Memory B cell (primary cell): ENCODE measurements around the gene DNAH17.

Experiments used
- ATAC-seq: fragments of 150-1000 bp; cut with Tn5 transposase; 2 replicates; pipeline ENCODE4 v1.10.0; 2021; ENCODE audit warnings: low read depth, mild to moderate bottlenecking, moderate library complexity
- DNase-seq, 2 donors: peaks; one replicate each; pipeline ENCODE4 v3.0.0; 2022; ENCODE audit warnings: low spot score in 2 of 2
- H3K27ac Mint-ChIP-seq: one replicate; pipeline ENCODE4 v1.8.0; 2022; ENCODE audit warnings: mild to moderate bottlenecking, moderate library complexity, mixed read lengths
- H3K27me3 Mint-ChIP-seq: one replicate; pipeline ENCODE4 v1.8.0; 2022; ENCODE audit warnings: mixed read lengths
- H3K36me3 Mint-ChIP-seq: one replicate; pipeline ENCODE4 v1.8.0; 2022; ENCODE audit warnings: mild to moderate bottlenecking, mixed read lengths
- H3K4me1 Mint-ChIP-seq: one replicate; pipeline ENCODE4 v1.8.0; 2022; ENCODE audit warnings: mixed read lengths
- H3K4me3 Mint-ChIP-seq: one replicate; pipeline ENCODE4 v1.8.0; 2022; ENCODE audit warnings: mild to moderate bottlenecking, moderate library complexity, mixed read lengths
- H3K9me3 Mint-ChIP-seq: one replicate; pipeline ENCODE4 v1.8.0; 2022; ENCODE audit warnings: mixed read lengths

DNAH17 gene

DNA sequence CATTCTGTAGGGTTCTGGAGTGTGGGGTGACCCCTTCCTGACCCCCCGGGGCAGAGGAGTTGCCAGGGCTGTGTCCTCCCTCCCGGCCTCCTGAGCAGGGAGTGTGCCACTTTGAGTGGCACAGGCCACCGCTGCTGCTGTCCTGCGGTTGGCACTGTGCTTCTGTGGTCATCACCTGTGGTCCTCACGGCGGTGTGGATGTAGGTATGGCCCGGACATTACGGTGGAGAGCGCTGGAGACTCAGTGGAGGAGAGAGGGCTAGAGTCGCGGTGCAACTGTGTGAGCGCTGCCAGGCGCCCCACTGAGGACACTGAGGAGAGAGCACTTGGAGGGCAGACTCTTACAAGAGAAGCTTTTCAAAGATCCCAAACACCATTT, 159.7 kb downstream of the DNAH17 start:
- no peak for ATAC-seq
- peaks cover 7% of the 10 kb centered on the region for H3K4me1 Mint-ChIP-seq
- DNase-seq: no peak
- no peak overlapping the region for H3K4me3 Mint-ChIP-seq
- H3K36me3 Mint-ChIP-seq: peaks cover 15% of the 10 kb centered on the region
- H3K27me3 Mint-ChIP-seq: no peaks in the 10 kb centered on the region
- H3K27ac Mint-ChIP-seq: no peak overlapping the region
- H3K9me3 Mint-ChIP-seq: no peaks in the 10 kb centered on the region

DNA sequence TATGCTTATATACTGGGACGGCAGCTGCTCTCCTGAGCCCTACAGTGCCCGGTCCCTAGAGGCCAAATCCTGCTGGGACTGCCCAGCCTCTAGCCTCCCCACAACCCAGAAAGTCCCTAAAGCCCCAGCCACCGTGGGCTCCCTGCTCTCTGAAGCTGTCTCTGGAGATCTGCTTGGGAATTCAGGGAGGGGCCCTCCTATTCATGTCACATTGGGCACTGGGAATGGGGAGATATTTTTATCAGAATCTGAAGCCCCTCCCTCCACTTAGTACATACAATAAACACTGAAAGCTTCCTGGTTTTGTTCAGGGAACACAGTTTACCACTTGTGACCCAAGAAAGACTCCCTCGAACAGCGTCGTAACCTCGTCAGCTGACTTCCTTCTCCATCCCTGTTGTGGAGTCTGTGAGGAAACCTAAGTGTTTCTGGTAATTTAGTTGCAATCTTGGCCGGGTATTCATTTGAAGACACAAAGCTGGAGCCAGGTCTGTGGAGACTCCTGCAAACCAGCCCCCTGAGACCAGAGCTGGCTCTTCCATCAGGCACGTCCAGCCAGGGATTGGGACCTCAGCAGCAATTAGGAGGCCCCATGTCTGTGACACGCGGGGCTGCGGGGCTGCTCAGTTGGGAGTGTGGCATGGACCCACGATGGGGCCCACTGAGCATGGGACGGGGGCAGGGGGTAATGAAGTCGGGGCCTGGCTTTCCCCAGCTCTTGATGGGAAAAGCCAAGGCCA, 160.2 kb downstream of the DNAH17 start:
- peaks cover 9% of the 10 kb centered on the region for H3K4me1 Mint-ChIP-seq
- peaks cover 15% of the 10 kb centered on the region for H3K36me3 Mint-ChIP-seq
- no peak overlapping the region for H3K27ac Mint-ChIP-seq
- DNase-seq: no peak
- no peak overlapping the region for H3K4me3 Mint-ChIP-seq
- no peaks in the 10 kb centered on the region for H3K9me3 Mint-ChIP-seq
- ATAC-seq: no peak
- H3K27me3 Mint-ChIP-seq: no peaks in the 10 kb centered on the region

DNA sequence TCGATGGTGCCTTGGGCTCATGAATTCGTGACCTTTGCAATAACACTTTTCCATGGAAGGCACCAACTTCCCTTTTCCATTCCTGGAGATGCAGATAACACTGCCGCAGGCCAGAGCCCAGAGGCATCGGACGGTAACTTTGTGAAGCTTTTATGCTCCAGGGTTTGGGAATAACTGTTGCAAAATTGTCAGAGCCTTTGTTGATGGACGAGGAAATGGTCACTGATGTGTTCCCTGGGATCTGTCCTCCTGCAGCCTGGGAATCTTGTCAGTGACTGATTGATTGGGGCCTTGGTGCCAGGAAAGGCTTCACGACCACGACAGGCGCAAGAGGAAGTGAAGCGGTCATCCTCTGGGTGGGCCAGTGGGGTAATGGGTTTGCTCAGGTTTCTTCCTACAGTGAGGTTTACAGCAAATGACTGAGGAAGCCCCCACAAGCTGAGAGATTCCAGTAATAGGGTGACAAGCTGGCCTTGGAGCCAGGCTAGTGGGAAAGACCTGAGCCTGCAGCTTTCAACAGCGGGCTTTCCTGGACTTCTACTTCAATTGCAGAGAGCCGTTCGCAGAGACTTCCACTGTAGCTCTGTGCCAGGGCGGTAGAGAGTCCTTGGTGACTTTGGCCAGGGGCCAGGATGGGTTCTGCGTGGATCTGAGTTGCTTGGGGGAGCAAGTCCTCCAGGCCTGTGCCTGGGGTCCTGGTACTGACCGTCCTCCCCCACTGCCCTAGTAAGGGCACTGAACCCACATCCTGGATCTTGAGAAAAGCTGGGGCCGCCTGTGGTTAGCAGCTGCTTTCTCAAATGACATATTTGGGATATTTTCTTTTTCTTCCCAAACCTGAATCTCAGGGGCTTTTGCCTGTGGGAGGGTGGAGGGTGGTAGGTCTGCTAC, 161.1 kb downstream of the DNAH17 start:
- Mint-ChIP-seq H3K4me1 (peaks cover 9% of the 10 kb centered on the region), H3K36me3 (peaks cover 15% of the 10 kb centered on the region), H3K4me3 (no peak overlapping the region)

DNA sequence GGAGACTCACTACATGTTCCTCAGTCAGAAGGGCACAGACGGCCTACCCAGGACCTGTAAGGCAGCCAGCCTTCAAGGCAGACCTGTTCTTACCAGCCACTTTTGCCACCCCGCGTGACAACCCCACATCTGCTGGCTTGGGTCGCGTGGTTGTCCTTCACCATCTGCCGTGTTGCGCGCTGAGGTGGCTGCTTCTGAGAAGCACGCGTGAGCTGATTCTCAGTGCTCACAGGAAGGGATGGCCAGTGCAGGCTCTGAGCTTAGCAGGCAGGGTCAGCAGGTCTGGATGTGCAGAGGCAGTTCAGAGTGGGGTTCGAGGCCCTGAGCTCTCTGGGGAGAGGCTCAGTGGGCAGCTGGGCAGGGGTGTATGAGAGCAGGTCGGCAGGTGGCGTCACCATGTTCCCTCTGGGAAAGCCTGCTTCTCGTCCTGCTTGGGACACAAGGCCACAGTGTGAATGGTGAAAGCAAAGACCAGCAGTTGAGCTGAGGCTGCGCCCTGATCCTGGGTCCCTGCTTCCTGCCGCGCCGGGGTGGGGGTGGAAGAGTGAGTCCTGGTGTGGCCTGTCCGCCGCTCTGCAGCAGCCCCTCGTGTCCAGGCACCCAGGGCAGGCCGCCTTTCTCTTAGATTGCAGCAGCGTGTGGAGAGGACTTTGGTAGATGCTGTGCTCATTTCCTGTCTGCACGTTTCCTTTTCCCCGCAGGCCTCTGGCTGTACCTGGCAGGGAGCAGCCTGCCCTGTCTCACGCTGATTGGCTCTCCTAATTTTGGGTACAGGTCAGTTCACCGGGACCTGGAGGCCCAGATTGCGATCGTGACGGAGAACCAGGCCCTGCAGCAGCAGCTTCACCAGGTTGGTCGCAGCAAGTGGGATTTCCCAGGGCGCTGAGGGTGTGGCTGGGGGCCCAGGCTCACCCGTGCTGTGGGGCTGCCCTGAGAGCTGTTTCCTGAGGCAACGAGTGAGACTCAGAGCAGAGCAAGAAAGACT, 162.7 kb downstream of the DNAH17 start:
- H3K4me3 Mint-ChIP-seq: no peak overlapping the region
- peaks cover 13% of the 10 kb centered on the region for H3K36me3 Mint-ChIP-seq
- H3K27ac Mint-ChIP-seq: no peak overlapping the region
- H3K27me3 Mint-ChIP-seq: no peaks in the 10 kb centered on the region
- peak; percentile 26 for ATAC-seq
- peaks cover 9% of the 10 kb centered on the region for H3K4me1 Mint-ChIP-seq
- H3K9me3 Mint-ChIP-seq: no peaks in the 10 kb centered on the region
- DNase-seq: no peak

More for the DNA sequence above, 161.1 kb downstream of the DNAH17 start:
- Mint-ChIP-seq H3K27me3 (no peaks in the 10 kb centered on the region), H3K27ac (no peak overlapping the region), H3K9me3 (no peaks in the 10 kb centered on the region)
- DNase-seq: no peak
- no peak for ATAC-seq

DNA sequence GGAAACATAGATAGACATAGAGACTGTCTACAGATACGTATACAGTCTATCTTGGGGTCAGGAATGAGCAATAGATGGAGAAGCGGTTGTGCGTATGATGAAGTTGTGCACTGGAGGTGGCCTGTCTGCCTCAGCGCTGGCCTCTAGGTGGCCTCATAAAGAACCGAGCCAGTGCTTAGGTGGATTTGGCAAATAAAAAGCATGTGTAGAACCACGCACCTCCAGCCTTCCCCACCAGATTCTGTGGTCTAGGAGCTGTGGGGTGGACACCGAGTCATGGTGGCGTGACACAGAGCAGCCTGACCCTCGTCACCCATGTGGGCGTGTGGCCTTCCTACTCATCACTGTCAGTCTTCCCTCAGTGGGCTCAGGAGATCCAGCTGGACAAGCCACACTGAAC, 164.8 kb downstream of the DNAH17 start:
- ATAC-seq (no peak), DNase-seq (no peak)
- Mint-ChIP-seq H3K27ac (no peak overlapping the region), H3K4me1 (peaks cover 13% of the 10 kb centered on the region), H3K4me3 (no peak overlapping the region), H3K36me3 (peaks cover 11% of the 10 kb centered on the region), H3K27me3 (no peaks in the 10 kb centered on the region), H3K9me3 (no peaks in the 10 kb centered on the region)

DNA sequence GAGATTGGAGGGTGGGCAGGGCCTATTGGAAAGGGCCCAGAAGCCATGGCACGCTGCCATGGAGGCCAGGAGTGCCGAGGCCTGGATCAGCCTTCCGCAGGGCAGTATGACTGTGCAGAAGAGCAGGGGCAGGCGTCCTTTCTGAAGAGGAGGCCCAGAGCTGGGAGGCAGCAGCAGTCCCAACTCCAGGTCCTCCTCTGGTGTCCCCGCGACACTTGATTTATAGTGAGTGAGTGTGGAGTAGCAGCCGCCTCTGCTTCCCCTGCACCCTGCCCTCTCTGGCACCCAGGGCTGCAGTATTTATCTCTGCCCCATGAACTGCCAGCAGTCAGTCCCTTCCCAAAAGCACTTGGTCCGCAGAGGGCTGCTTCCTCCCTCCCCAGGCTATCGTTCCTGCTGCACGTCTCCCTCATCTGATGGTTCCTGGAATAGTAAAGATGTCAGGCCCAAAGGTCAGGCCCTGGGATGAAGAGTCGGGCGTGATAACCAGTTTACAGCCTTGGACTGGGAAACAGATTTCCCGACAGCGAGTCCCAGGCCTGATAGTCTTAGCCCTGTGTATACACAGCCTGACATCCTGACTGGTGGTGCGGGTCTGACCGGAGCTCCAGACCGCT, 165.8 kb downstream of the DNAH17 start:
- no peak for DNase-seq
- ATAC-seq: no peak
- Mint-ChIP-seq H3K27me3 (no peaks in the 10 kb centered on the region), H3K4me3 (no peak overlapping the region), H3K4me1 (peaks cover 13% of the 10 kb centered on the region), H3K36me3 (peaks cover 11% of the 10 kb centered on the region), H3K27ac (no peak overlapping the region), H3K9me3 (no peaks in the 10 kb centered on the region)

DNA sequence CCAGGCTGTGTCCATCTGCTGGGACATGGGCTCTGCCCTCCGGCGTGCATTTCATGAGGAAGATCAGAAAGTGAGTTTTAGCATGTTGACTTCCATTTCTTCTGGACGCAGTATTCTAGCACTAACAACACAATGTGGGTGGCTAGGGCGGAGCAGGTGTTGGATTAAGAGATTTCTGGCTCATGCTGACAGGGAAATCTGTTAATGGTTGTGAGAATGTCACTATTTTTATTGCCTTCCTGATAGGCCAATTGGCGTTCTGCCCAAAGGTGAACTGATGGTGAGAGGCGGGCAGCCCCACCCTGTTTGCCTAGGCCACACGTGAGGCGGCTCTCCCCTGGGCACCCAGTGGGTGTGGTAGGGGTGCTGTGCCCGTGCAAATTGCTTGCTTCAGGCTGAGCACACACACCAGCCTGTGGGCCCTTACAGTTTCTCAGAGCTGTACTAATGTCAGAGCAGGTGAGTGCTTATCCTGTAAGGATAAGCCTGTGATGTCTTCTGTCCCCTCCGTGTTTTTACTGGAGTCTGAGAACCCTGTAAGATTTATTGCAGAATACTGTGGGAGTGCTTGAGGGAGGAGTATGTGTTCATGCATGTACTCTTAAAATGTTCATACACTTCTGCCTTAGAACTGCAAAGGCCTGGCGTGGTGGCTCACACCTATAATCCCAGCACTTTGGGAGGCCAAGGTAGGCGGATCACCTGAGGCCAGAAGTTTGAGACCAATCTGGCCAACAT, 167.8 kb downstream of the DNAH17 start:
- peaks cover 13% of the 10 kb centered on the region for H3K4me1 Mint-ChIP-seq

DNA sequence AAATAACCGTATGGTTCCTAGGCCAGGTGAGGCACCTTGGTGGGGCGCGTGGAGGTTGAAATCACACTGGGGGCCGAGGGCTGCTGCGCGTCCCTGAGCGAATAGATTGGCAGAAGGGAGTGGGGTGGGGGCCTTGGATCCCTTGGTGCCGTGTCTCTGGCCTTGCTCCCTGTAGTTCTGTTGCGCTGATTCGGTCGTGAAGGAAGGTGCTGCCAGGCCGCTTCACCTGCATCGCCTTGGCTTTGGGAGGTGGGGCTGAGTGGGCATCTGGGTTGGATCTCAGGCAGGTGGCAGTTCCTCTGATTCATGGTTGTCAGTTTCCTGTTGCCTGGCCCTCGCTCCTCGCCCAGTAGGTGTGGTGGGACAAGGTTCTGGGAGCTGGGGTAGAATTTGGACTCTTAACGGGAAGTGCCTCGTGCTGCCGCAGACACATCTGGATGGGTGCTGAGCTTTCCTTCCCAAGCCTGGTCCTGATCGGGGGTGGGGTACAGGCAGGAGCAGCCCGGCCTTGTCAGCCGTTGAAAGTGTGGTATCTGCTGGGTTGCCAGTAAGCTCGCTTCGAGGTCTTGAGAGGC, 168.6 kb downstream of the DNAH17 start:
- no peaks in the 10 kb centered on the region for H3K9me3 Mint-ChIP-seq
- DNase-seq (no peak), ATAC-seq (no peak)
- H3K27ac Mint-ChIP-seq: peak overlapping the region; percentile 65
- H3K4me1 Mint-ChIP-seq: peaks cover 13% of the 10 kb centered on the region
- H3K27me3 Mint-ChIP-seq: no peaks in the 10 kb centered on the region
- peaks cover 17% of the 10 kb centered on the region for H3K36me3 Mint-ChIP-seq
- H3K4me3 Mint-ChIP-seq: no peak overlapping the region

More for the DNA sequence above, 167.8 kb downstream of the DNAH17 start:
- DNase-seq (no peak), ATAC-seq (no peak)
- H3K36me3 Mint-ChIP-seq: peaks cover 14% of the 10 kb centered on the region
- H3K9me3 Mint-ChIP-seq: no peaks in the 10 kb centered on the region
- no peak overlapping the region for H3K4me3 Mint-ChIP-seq
- H3K27me3 Mint-ChIP-seq: no peaks in the 10 kb centered on the region
- peak overlapping the region; percentile 65 for H3K27ac Mint-ChIP-seq

DNA sequence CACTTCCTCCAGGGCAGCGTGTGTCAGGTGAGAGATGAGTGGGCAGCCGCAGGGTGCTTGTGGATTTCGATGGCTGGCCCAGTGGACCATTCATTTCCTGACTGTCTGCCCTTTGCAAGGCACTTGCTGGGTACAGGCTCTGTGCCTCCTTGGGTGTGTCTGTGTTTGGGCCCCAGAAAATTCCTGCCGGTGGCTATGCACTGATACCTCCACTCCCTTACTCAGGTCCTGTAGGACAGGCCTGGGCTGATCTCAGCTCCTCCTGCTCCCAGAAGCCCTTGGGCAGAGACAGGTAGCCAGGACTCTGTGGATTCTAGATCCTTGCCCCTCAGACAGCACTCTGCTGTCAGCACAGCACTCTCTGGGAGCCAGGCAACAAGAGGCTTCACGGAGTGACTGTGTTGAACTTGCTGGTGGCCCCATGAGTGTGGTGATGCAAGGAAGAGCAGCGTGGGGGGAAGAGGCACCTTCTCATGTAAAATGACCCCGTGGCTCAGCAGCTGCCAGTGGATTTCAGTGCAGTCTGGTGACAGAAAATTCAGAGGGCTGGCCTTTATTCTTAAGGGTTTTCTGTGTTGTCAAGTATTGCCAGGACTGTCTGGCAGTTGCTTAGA, 169.7 kb downstream of the DNAH17 start:
- no peaks in the 10 kb centered on the region for H3K27me3 Mint-ChIP-seq
- no peak overlapping the region for H3K4me3 Mint-ChIP-seq
- no peaks in the 10 kb centered on the region for H3K9me3 Mint-ChIP-seq
- H3K4me1 Mint-ChIP-seq: peaks cover 6% of the 10 kb centered on the region
- H3K36me3 Mint-ChIP-seq: peaks cover 22% of the 10 kb centered on the region
- no peak for ATAC-seq
- no peak overlapping the region for H3K27ac Mint-ChIP-seq
- no peak for DNase-seq

DNA sequence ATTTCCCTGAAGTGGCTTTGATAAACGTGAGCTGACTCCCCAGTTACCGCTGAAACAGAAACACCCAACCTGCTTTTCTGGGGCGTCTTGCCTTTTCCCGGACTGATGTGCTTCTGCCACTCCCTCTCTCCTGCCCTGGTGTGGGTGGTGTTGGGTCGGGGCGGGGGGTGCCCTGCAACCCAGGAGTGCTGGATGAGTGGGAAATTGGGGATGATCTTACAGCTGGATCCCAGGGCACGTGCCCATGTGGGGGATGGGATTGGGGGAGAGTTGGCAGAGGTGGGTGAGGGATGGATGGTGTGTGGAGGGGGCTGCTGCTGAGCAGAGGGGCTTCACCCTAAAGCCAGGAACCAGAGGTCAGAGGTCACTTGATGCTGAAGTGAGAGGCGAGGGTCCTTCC, 170.3 kb downstream of the DNAH17 start:
- ATAC-seq: no peak
- no peaks in the 10 kb centered on the region for H3K9me3 Mint-ChIP-seq
- no peaks in the 10 kb centered on the region for H3K27me3 Mint-ChIP-seq
- no peak overlapping the region for H3K4me3 Mint-ChIP-seq
- peak overlapping the region; percentile 55 for H3K27ac Mint-ChIP-seq
- DNase-seq: no peak
- H3K36me3 Mint-ChIP-seq: peaks cover 24% of the 10 kb centered on the region
- H3K4me1 Mint-ChIP-seq: peaks cover 4% of the 10 kb centered on the region

DNA sequence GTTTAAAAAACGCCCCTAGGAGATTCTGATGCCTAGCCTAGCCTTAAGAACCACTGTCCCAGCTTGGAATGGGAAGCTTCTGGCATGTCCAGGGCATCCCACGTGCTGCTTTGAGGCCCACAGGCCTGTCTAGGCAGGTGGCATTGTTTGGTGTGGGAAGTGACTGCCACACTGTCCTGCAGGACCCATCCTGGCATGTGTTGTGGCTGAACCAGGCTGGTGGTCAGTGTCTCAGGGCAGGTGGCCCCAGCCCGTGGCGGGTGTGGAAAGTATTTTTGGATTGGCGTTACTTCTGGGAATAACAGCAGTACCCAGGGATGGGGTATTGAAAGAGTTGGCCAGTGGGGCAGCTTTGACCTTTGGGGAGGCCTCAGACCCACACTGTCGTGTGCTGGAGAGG, 170.8 kb downstream of the DNAH17 start:
- Mint-ChIP-seq H3K9me3 (no peaks in the 10 kb centered on the region), H3K4me3 (no peak overlapping the region), H3K36me3 (peaks cover 24% of the 10 kb centered on the region), H3K27me3 (no peaks in the 10 kb centered on the region), H3K4me1 (peaks cover 4% of the 10 kb centered on the region), H3K27ac (no peak overlapping the region)
- ATAC-seq: no peak
- DNase-seq: no peak

DNA sequence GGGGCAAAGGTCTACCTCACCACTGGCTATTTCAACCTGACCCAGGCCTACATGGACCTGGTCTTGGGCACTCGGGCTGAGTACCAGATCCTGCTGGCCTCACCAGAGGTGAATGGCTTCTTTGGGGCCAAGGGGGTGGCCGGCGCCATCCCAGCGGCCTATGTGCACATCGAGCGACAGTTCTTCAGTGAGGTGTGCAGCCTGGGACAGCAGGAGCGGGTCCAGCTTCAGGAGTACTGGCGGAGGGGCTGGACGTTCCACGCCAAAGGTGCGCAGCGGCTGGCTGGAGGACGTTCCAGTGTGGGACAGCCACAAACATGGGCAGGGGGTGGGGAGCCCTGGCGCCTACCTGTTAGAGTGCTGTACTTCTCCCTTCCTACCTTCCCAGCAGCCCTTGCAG, 173.4 kb downstream of the DNAH17 start:
- Mint-ChIP-seq H3K4me3 (no peak overlapping the region), H3K27me3 (no peaks in the 10 kb centered on the region), H3K27ac (no peak overlapping the region), H3K4me1 (no peaks in the 10 kb centered on the region), H3K9me3 (no peaks in the 10 kb centered on the region), H3K36me3 (peaks cover 23% of the 10 kb centered on the region)
- ATAC-seq: no peak
- no peak for DNase-seq
